Measurements from ENCODE around the gene KNSTRN.

Gene KNSTRN

GRCh38 chr15:40346579-40347558 is 35.7 kb upstream of the KNSTRN start:
- no peak for DNase-seq

- no peak for DNase-seq
These were observed 34.7 kb upstream of the KNSTRN start for GRCh38 chr15:40347559-40348473.

DNA sequence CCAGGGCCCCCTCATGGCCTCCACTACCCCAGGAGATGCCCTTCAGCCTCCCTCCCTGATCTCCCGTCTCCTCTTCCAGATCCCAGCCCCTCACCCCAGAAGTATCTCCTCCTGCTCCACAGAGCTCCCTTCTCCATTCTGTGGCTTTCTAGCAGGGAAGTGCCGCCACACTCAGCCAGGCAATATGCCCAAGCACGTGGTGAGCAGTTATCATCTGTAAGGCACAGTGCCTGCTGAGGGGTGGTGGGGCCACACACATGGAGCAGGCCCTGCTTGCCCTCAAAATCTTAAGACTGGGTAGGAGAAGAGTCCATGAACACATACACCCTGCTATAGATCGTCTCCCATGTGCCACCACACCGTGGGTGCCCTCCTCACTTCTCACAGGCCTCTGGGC is 34.0 kb upstream of the KNSTRN start:
- no peak for DNase-seq

DNA sequence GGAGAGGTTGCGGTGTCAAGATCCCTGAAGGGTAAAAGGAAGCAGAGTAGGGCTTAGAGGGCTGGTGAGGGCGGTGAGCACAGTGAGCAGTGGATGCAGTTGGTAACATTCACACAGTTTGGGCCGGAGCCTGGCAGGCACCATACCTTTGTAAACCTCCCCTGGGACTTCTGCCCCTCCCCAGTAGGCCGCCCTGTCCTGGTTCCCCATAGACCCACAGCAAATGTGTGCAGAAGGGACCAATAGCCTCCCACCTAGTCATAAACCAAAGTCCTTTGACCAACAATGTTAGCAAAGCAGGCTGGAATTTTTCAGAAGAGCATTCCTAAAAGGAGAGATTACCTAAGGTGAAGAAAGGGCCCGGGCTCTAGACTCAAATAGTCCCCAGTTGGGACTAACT is 33.4 kb upstream of the KNSTRN start:
- no peak for DNase-seq

DNA sequence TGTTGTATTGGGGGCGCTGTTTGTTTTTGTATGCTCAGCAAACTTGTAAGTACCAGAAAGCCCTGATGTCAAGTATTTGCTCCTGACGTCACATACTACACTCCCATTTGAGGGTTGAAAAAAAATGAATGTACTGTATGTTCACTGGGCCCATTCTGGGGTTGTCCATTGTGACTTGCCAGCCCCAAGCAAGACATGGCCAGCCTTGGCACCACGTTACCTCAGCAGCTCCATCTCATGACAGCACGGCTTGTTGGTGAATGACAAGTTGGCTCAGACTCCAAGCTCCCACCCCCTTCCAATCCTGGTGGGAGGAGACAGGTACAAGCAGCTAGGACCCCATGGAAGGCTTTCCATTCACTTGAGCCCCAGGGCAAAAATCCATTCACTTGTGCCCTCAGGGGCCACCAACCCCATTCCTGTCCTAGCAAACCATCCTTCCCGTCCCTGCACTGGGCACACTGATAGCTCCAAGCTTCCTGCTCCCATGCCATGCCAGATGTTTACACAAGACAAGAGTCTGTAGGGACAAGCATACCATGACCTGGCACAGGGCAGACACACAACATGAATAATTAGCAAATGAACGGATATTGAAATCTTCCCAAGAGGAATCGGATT is 30.1 kb upstream of the KNSTRN start:
- no peak for DNase-seq

- DNase-seq: no peak
These were observed 28.8 kb upstream of the KNSTRN start for GRCh38 chr15:40353697-40354096.

GRCh38 chr15:40354408-40355171 is 27.9 kb upstream of the KNSTRN start:
- no peak for DNase-seq

DNA sequence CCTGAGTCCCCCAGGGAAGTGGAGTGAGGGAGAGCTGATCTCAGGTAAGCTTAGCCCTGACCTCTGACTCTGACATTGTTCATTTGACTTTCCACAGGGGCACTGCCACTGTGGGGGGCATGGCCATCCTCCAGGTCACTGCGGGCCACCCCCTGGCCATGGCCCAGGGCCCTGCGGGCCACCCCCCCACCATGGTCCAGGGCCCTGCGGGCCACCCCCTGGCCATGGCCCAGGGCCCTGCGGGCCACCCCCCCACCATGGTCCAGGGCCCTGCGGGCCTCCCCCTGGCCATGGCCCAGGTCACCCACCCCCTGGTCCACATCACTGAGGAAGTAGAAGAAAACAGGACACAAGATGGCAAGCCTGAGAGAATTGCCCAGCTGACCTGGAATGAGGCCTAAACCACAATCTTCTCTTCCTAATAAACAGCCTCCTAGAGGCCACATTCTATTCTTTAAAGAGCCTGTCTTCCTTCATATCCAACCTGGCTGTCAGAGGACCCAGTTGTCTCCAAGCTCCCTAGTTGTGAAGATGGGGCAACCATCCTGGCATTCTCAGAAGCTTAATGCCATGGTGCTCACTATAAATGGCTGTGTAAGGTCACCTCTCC is 26.4 kb upstream of the KNSTRN start:
- DNase-seq: no peak

DNA sequence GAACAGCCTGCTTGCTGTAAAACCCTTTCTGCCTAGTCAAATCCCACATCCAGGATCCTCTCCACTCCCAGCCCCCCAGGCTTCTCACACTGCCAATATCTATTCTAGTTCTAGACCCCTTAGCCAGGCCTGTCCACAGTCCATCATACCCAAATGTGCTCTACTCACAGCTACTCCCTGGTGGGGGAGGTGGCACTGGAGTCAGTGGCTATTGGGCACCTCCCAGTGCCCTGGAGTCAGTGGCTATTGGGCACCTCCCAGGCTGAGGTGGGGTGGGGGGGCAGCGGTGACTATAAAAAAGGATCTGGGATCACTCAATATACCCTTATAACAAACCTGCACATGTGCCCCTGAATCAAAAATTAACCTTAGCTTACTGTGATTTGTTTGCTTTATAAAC is 25.3 kb upstream of the KNSTRN start:
- no peak for DNase-seq

DNA sequence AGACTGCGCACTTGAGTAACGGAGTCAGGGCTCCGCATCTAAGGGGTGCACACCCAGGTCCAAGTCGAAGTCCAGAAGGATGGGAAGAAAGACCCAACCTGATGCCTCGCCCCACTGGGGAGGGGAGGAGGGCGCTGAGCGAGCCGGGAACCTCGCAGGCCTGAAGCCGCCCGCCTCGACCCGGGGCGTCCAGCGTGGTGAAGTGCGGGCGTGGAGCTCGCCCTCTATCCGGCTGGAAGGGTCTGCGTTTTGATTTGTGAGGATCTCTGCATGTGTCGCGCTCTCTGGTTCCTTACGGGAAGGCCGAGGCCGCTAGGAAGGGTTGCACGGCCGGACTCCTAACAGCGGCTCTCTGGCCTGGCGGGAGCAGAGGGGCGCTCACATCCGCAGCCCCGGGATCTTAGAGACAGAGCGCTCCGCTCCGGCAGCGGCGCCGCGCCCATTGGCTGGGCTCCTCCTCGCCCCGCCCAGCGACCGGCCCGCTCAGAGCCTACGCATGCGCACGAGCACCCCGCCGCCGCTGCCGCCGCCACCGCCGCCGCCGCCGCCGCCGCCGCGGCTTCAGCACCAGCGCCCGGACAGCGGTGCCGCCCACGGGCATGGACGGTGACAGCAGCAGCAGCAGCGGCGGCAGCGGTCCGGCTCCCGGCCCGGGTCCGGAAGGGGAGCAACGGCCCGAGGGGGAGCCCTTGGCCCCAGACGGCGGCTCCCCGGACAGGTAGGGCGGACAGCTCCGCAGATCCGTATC is 24.6 kb upstream of the KNSTRN start, which contains the start of gene DISP2:
Gene DISP2 (plus strand): TSS at position 497 of the 748 bp plus-strand sequence. CDS start 103 bp downstream, at position 600.
- peak; percentile 78 for DNase-seq

DNA sequence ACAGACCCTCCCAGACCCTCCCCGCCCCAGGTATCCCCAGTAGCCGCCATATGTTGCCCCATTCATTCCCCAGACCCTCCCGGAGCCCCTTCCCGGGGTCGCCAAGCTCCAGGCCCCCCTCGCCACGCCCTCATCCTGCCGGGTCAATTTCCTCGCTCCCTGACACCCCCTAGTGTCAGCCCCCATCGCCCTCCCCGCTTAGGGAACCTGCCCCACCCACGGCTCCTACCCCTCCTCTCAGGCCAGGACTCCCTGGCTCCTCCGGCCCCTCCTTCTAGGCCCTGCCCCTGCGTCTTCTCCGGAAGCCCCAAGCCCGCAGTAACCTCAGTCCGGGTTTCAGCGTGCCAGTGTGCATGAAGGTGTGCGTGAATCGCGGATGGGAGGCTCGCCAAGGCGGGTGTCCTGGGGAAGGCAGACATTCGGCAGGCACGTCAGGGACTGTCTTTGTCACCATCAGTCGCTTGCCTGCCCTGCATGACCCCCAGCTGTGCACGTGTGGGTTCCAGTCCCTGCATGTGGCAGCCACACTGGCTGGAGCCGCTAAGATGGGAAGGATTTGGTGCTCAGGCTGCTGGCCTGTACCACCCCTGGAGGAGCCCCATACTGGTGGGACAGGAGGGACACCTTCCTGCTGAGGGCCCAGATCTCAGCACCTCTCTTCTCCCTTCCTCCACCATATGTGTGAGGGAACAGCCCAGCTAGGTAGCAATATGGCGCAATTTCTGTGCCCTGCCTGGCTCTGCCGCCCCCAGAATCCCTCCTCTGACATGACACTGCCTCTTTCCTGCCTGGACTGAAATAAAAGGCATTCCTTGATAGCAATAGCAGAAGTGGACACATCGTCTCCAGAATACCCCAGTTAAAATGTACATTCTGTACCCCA is 23.8 kb upstream of the KNSTRN start:
- no peak for DNase-seq

GRCh38 chr15:40360015-40360414 is 22.5 kb upstream of the KNSTRN start:
- no peak for DNase-seq

- no peak for DNase-seq
These were observed 20.9 kb upstream of the KNSTRN start for GRCh38 chr15:40361640-40362039.

- no peak for DNase-seq
These were observed 18.9 kb upstream of the KNSTRN start for GRCh38 chr15:40363611-40364010.

- DNase-seq: no peak
These were observed 18.3 kb upstream of the KNSTRN start for GRCh38 chr15:40364251-40364650.

- no peak for DNase-seq
These were observed 17.5 kb upstream of the KNSTRN start for GRCh38 chr15:40365016-40365415.

GRCh38 chr15:40365624-40366456 is 16.7 kb upstream of the KNSTRN start:
- no peak for DNase-seq

GRCh38 chr15:40366457-40367370 is 15.8 kb upstream of the KNSTRN start:
- DNase-seq: no peak
